Sigmoid colon (tissue), 4 donors: ENCODE results near the gene TENT4A.

Experiments
- CTCF ChIP-seq, 4 experiments: fragments of 450-650 bp in 3 of 4; fragments of 200-600 bp in 1 of 4; IDR thresholded peaks; one replicate each; pipeline ENCODE4 v1.5.1; 2016 to 2019; ENCODE audit warnings: antibody characterized with exemption in 4 of 4, mild to moderate bottlenecking in 3 of 4, moderate library complexity in 2 of 4
- EP300 ChIP-seq, 4 donors: sonication (generic); formaldehyde crosslinking; IDR thresholded peaks; one replicate each; pipeline ENCODE4 v1.6.1; 2017; ENCODE audit warnings: antibody characterized with exemption in 4 of 4
- POLR2A ChIP-seq, 2 donors: fragments of 450-650 bp; IDR thresholded peaks; one replicate each; pipeline ENCODE4 v1.6.1; 2016; ENCODE audit warnings: antibody characterized with exemption in 2 of 2, mild to moderate bottlenecking in 2 of 2, moderate library complexity in 2 of 2
- POLR2AphosphoS5 ChIP-seq, 4 donors: sonication (generic); formaldehyde crosslinking; IDR thresholded peaks; one replicate each; pipeline ENCODE4 v1.6.1; 2017; ENCODE audit warnings: antibody characterized with exemption in 4 of 4

GRCh38 chr5:6733411-6734242 lies 20.4 kb downstream of the TENT4A start:
- TF ChIP-seq CTCF (IDR thresholded peaks at IDR 0.05) (no peak), POLR2AphosphoS5 (IDR thresholded peaks at IDR 0.05) (no peak), POLR2A (IDR thresholded peaks at IDR 0.05) (no peak), EP300 (IDR thresholded peaks at IDR 0.05) (no peak)
